ENCODE measurements around the gene COL4A3.
"Not testable (repeated sequence)": the region's sequence is repeated elsewhere in the genome, so short reads cannot be mapped to it uniquely, and the experiment has no call there.

The COL4A3 gene

DNA sequence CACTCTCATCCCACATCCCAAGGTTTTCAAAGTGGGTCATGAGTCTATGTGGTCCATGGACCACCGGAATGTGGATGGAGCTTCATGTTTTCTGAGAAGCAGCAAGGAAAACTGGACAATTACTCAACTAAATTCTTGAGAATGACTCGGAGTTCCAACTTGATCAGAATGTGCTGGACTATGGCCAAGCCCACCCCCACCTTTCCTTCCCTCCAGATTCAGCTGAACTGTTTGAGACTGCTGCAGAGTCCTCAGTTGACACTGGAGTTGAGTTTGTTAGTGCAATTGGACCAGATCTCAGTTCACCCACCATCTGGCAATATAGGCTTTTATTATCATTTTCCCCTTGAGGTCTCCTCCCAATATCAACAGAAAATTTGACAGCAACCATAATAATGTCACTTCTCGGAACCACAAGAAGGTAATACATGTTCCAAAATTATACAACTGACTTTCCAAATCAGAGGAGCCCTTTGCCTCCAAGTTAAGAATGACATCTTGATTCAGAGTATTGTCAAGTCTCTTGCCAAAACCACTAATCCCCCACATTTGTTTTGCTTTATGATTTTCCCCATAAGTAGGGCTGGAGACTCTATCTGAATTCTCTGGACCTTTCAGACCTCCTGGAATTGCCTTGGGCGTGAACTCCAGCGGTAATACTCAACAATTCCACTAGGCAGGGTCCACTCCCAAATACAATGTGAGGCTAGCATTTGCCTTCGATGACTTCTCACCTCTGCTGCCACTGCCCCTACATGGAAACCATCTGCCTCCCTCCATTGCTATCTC lies 9.2 kb upstream of the COL4A3 start:
- H3K4me3 ChIP-seq (ENCODE audit: low read depth, low read length), result no peak overlapping the region
- TF ChIP-seq, protein P1, sequence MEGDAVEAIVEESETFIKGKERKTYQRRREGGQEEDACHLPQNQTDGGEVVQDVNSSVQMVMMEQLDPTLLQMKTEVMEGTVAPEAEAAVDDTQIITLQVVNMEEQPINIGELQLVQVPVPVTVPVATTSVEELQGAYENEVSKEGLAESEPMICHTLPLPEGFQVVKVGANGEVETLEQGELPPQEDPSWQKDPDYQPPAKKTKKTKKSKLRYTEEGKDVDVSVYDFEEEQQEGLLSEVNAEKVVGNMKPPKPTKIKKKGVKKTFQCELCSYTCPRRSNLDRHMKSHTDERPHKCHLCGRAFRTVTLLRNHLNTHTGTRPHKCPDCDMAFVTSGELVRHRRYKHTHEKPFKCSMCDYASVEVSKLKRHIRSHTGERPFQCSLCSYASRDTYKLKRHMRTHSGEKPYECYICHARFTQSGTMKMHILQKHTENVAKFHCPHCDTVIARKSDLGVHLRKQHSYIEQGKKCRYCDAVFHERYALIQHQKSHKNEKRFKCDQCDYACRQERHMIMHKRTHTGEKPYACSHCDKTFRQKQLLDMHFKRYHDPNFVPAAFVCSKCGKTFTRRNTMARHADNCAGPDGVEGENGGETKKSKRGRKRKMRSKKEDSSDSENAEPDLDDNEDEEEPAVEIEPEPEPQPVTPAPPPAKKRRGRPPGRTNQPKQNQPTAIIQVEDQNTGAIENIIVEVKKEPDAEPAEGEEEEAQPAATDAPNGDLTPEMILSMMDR (IDR thresholded peaks at IDR 0.05; ENCODE audit: low read depth, low read length), result no peak

DNA sequence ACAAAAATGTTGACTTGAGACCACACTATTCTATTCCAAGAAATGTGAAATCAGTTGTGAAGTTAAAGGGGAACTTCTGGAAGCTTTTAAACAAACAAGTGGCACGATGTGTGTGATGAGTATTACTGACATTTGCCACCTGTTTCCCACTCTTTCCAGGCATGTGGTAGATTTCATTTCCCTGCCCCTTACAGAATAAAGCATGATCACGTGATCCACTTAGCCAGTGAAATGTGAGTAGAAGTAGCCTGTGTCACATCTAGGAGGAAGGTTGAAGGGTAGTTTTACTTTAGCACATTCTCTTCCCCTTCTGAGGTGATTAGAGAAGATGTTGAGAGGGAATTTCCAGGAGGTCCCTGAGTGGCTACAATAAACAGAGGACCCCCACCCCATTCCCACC lies 4.3 kb upstream of the COL4A3 start:
- TF ChIP-seq, protein P1 (IDR thresholded peaks at IDR 0.05; ENCODE audit: low read depth, low read length), result no peak
- no peak overlapping the region for H3K4me3 ChIP-seq (ENCODE audit: low read depth, low read length)

DNA sequence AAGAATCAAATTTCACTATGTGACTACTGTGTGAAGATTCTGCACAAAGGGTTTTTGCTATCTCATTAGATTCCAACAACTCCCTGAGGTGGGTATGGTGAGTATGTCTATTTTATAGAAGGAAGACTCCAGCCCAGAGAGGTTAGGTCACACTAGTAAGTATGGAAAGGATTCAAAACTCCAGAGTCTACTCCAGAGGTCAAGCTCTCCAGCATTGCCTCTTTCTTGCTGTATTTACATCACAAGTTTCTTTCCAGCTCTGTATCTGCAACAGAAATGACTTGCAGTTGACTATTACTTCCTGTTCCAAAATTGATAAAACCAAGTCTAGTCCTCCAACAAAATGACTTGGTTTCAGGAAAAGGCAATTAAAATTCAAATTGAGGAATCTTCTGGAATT lies 2.5 kb upstream of the COL4A3 start:
- no peak overlapping the region for H3K4me3 ChIP-seq (ENCODE audit: low read depth, low read length)
- TF ChIP-seq, protein P1 (IDR thresholded peaks at IDR 0.05; ENCODE audit: low read depth, low read length), result no peak

DNA sequence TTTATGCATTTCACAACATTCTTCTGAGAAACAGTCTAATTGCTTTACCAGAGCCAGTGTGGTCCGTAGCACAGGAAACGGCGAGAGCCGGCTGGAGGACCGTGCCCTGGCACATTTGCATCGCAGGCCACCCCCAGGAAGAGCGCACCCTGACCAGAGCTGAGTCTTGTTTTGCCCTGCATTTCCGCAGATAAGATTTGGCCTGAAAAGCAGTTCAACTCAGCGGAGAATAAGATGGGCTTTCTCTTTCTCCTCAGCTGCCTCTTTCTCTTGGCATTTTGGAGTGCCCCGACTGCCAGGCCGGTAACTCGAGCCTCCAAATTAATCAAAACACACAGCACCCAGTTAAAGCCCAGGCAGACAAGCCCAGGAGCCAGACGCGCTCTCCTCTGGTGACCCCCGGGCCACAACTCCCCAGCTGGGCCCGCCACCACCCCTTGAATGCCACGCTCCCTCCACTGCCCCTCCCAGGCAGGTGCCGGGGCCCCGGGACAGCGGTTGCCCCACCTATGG lies 883 bp upstream of the COL4A3 start:
- TF ChIP-seq, protein P1 (IDR thresholded peaks at IDR 0.05; ENCODE audit: low read depth, low read length), result no peak
- H3K4me3 ChIP-seq (ENCODE audit: low read depth, low read length), result no peak overlapping the region

DNA sequence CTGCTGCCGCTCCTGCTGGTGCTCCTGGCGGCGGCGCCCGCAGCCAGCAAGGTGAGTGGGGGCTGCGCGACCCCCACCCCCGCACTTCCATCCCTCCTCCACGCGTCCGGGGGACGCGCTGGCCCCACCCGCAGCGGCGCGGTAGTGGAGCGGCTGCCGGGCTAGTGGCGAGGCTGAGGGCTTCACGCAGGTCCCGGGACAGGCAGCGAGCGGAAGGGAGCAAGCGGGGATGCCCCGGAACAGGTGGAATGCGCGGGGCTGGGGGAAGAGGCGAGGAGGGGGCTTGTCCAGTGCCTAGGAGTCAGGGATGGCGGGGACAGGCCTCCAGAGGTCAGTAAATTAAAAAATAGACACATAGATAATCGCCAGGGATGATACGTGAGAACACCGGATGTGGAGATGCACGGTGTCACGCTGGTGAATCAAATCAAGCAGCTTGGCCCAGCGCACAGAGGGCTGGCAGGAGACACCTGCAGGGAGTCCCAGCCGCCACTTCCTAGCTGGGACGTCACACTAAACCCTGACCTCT lies 403 bp downstream of the COL4A3 start:
- TF ChIP-seq, protein P1 (IDR thresholded peaks at IDR 0.05; ENCODE audit: low read depth, low read length), result no peak
- H3K4me3 ChIP-seq (ENCODE audit: low read depth, low read length), result no peak overlapping the region

DNA sequence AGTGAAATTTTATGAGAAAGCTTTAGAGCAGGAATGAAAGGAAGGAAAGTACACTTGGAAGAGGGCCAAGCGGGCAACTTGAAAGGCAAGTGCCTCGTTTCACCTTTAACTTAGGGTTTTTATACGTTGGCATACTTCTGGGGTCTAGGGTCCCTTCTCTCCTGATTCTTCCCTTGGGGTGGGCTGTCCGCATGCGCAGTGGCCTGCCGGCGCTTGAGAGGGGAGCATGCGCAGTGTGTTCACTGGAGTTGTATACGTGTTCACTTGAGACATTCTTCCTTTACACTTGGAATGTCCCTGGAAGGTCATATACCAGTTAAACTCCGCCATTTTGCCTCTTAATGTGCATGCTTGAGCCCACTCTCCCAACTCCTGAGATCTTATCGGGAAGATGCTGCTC lies 7.4 kb downstream of the COL4A3 start:
- not testable (repeated sequence) for H3K4me3 ChIP-seq (ENCODE audit: low read depth, low read length)

DNA sequence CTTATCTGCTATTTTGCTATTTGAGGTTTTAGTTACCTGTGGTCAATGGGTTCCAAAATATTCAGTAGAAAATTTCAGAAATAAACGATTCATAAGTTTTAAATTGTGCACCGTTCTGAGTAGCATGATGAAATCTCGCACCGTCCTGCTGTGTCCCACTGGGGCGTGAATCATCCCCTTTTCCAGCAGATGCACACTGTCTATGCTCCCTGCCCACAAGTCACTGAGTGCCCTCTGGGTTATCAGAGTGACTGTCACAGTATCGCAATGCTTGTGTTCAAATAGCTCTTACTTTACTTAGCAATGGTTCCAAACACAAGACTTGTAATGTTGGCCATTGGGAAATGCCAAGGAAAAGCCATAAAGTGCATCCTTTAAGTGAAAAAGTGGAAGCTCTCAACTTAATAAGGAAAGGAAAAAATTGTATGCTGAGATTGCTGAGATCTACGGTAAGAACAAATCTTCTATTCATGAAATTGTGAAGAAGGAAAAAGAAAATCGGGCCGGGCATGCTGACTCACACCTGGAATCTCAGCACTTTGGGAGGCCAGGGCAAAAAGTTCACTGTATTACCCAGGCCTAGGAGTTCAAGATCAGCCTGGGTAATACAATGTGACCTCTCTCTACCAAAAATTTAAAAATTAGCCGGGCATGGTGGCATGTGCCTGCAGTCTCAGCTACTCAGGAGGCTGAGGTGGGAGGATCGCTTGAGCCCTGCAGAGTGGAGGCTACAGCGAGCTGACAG lies 13.3 kb downstream of the COL4A3 start:
- TF ChIP-seq, protein P1 (IDR thresholded peaks at IDR 0.05; ENCODE audit: low read depth, low read length), result no peak
- H3K4me3 ChIP-seq (ENCODE audit: low read depth, low read length), result no peak overlapping the region
